GM04504 (cell line): ENCODE results near the gene LRRC8E.
"Not testable (repeated sequence)": the region's sequence is repeated elsewhere in the genome, so short reads cannot be mapped to it uniquely, and the experiment has no call there.

Source experiments
- DNase-seq: peaks from one replicate; pipeline ENCODE4 v3.0.0-alpha.2; 2012; ENCODE audit warnings: low read depth

LRRC8E gene

GRCh38 chr19:7887408-7888144, 734 bp upstream of the LRRC8E start:
- no peak for DNase-seq

GRCh38 chr19:7888826-7889217, 512 bp downstream of the LRRC8E start:
- DNase-seq: no peak

DNA sequence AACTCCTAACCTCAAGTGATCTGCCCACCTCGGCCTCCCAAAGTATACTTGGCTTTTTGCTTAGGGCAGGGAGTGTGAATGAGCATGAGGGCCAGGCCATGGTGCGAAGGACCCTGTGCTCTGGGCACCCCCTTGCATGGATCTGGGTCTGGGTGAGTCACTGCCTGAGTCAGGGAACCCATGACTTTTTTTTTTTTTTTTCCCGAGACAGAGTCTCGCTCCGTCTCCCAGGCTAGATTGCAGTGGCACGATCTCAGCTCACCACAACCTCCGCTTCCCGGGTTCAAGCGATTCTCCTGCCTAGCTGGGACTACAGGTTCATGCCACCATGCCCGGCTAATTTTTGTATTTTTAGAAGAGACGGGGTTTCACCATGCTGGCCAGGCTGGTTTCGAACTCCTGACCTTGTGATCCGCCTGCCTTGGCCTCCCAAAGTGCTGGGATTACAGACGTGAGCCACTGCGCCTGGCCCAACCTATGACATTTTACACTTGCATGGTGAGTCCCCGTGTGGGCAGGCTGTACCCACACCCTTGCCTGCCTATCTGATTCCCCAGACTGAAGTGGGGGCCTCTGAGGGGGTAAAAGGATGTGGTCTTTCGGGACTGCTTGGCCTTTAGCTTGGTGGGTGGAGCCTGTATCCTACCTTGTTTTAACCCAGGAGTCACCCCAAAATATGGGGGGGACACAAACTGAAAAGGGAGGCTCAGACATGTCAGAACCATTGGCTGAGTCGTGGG, 5.2 kb downstream of the LRRC8E start:
- not testable (repeated sequence) for DNase-seq

DNA sequence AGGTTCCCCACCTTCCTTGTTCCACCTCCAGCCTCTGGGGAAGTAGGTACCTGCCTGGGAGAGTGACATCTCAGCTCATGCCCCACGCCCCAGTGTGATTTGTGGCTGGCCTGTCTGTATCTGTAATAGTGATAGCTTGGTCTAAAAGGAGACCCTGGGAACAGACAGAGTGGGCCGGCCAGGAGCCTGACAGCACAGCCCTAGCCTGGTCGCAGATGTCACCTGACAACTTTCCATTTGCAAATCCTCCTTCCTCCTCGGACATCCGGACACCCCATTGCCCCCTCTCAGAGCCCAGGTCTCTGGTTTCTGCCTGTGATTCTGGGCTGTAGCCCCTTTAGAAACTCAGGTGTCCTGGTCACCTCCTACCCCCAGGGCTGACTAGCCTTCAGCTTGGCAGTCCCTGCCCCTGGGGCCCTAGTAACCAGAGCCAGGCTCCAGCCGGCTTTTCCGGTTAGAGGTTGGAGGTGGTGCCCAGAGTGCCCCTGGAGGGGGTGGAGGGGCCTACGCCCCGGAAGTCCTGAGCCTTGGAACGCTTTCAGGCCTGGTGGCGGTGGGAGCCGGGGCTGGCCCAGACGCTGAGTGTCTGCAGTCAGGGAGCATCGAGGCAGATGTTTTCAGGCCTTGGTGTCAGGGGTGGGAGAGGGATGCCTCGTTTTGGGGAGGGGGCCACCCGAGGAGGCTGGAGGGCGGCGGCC, 6.5 kb downstream of the LRRC8E start:
- DNase-seq: no peak

DNA sequence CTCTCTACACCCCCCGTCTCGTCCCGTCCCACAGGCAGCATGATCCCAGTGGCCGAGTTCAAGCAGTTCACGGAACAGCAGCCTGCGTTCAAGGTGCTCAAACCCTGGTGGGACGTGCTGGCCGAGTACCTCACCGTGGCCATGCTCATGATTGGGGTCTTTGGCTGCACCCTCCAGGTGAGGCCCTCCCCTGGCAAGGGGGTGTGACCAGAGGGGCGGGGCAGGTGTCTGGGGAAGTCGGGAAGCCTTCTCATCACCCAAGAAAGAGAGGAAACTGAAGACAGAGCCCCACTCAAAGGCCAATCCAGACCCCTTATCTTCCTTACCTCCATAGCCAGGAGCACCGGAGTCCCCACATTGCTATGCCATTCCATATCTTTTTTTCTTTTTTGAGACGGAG, 7.3 kb downstream of the LRRC8E start:
- no peak for DNase-seq

GRCh38 chr19:7897292-7897691, 9.0 kb downstream of the LRRC8E start:
- DNase-seq: no peak

DNA sequence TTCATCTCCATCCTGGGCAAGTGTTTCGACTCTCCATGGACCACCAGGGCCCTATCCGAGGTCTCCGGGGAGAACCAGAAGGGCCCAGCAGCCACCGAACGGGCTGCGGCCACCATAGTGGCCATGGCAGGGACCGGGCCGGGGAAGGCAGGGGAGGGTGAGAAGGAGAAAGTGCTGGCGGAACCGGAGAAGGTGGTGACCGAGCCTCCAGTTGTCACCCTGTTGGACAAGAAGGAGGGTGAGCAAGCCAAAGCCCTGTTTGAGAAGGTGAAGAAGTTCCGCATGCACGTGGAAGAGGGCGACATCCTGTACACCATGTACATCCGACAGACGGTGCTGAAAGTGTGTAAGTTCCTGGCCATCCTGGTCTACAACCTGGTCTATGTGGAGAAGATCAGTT, 10.7 kb downstream of the LRRC8E start:
- DNase-seq: no peak

- no peak for DNase-seq
Observed at GRCh38 chr19:7899751-7900378, 11.6 kb downstream of the LRRC8E start.

DNA sequence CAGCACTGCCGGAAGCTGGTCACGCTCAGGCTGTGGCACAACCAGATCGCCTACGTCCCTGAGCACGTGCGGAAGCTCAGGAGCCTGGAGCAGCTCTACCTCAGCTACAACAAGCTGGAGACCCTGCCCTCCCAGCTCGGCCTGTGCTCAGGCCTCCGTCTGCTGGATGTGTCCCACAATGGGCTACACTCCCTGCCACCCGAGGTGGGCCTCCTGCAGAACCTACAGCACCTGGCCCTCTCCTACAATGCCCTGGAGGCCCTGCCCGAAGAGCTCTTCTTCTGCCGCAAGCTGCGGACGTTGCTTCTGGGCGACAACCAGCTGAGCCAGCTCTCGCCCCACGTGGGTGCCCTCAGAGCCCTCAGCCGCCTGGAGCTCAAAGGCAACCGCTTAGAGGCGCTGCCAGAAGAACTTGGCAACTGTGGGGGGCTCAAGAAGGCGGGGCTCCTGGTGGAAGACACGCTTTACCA, 12.1 kb downstream of the LRRC8E start:
- DNase-seq: no peak

GRCh38 chr19:7900931-7901330, 12.6 kb downstream of the LRRC8E start:
- DNase-seq: no peak

DNA sequence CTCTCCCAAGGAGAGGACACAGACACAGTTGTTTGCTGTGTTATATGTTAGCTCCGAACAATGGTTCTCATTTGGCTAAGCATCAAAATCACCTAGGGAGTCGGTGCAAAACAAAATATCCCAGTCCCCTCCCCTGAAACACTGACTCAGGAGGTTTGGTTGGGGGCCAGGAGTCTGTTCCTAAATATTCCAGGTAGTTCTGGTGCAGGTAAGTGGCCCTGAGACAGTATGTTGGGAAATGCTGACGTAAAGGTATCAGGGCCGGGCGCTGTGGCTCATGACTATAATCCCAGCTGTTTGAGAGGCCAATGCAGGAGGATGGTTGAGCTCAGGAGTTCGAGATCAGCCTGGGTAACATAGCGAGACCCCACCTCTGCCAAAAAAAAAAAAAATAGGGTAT, 13.0 kb downstream of the LRRC8E start:
- no peak for DNase-seq

GRCh38 chr19:7902796-7903243, 14.5 kb downstream of the LRRC8E start:
- DNase-seq: no peak

- peak; percentile 98 for DNase-seq
Observed at GRCh38 chr19:7903244-7904073, 15.1 kb downstream of the LRRC8E start, which contains the start of gene MAP2K7. Gene MAP2K7 (plus strand): TSS chr19:7903877. CDS start chr19:7903945, 68 bp downstream.

GRCh38 chr19:7904074-7905020, 16.0 kb downstream of the LRRC8E start:
- no peak for DNase-seq

DNA sequence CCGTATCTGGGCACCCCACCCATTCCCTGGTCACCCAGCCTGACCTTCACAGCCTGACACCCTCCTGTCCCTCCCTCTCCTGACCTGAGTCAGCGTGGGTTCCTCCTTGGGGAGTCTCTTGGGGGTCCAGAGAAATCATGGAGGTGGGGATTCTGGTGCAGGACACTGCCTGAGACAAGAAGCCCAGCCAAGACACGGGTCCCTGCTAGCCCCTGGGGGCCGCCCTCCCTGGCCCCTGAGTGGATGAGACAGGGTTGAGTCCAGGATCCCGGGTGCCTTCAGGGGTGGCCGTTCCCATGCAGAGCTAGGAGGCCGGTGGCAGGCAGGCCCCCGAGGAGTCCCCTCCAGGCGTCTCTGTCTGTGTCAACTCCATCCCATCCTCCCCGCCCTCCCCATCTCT, 17.0 kb downstream of the LRRC8E start:
- DNase-seq: no peak

DNA sequence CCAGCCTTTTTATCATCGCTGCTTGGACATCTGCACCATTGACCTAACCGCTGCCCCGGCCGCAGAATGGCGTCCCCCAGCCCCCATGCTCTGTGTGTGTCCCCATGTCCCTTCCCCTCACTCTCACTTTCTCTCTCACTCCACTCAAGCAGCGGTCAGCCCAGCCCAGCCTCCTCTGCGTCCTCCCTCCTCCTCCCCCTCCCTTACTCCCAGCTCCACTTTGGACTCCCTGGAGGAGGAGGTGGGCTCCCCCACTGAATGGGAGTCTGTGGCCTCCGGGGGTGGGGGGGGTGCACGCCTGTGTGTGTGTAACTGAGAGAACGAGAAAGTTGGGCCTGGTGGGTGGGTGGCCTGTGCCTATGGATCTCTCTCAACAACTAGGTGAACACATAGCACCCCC, 17.5 kb downstream of the LRRC8E start:
- no peak for DNase-seq

- no peak for DNase-seq
Observed at GRCh38 chr19:7907122-7907521, 18.8 kb downstream of the LRRC8E start.

DNA sequence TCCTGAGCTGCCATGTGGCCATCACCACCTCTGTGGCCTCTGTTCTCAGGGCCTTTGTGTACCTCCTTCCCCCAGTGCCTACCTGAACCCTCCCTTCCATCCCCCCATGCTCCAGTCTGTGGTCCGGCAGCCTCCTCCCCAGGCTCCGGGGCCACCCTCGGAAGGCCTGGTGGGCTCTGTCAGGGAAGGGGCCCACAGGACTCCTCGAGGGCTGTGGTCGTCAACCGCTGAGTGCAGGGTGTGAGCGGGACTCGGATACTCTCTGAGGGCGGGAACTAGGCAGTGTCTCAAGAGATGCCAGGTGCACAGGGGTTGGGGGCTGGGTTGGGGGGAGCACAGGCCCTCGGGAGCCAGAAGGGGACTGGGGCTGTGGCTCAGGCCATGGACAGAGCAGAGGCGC, 19.2 kb downstream of the LRRC8E start:
- no peak for DNase-seq

GRCh38 chr19:7908078-7908699, 19.9 kb downstream of the LRRC8E start:
- no peak for DNase-seq
